ENCODE measurements around the gene PPP1R14B. TPM values are rescaled to one million over a fixed set of nuclear protein-coding genes. Genes with fewer than 3 reads are reported as not detected.
A peak's percentile ranks its signal among the peaks of the same experiment; 100 is the strongest.

The PPP1R14B gene
- total RNA-seq, 1 donor from 2014 or later = 286 TPM

- H3K9me3 Mint-ChIP-seq = no peaks in the 10 kb centered on the region
- no peaks in the 10 kb centered on the region for H3K27me3 Mint-ChIP-seq (ENCODE audit: low read depth)
- H3K27ac Mint-ChIP-seq (ENCODE audit: unreplicated experiment) = peak within 1 kb of the TSS; percentile 50
- peaks cover 30% of the 10 kb centered on the region for H3K4me1 Mint-ChIP-seq
- no peaks in the 10 kb centered on the region for H3K36me3 Mint-ChIP-seq (ENCODE audit: low read depth)
- peak within 1 kb of the TSS; percentile 91 for H3K4me3 Mint-ChIP-seq
- DNase-seq (ENCODE audit: low read depth, low spot score) = peak; percentile 91
- TF ChIP-seq CTCF (conservative IDR thresholded peaks at IDR 0.05) = peak; percentile 47
Measured at GRCh38 chr11:64225608-64226506, 20.9 kb downstream of the PPP1R14B start, which contains the start of the genes NUDT22 and TRPT1. Gene NUDT22 (plus strand): TSS chr11:64226274. CDS start chr11:64226653, 379 bp downstream. Gene TRPT1 (minus strand): TSS chr11:64226186. CDS start chr11:64225860, 326 bp downstream.

GRCh38 chr11:64224891-64225607 is 21.7 kb downstream of the PPP1R14B start:
- Mint-ChIP-seq H3K4me3 (peak overlapping the region; percentile 91), H3K4me1 (peaks cover 25% of the 10 kb centered on the region), H3K27ac (ENCODE audit: unreplicated experiment) (no peak overlapping the region), H3K27me3 (ENCODE audit: low read depth) (no peaks in the 10 kb centered on the region), H3K9me3 (no peaks in the 10 kb centered on the region), H3K36me3 (ENCODE audit: low read depth) (no peaks in the 10 kb centered on the region)
- no peak for TF ChIP-seq CTCF (conservative IDR thresholded peaks at IDR 0.05)
- no peak for DNase-seq (ENCODE audit: low read depth, low spot score)

GRCh38 chr11:64224151-64224890 is 22.4 kb downstream of the PPP1R14B start:
- no peak for DNase-seq (ENCODE audit: low read depth, low spot score)
- Mint-ChIP-seq H3K4me1 (peaks cover 18% of the 10 kb centered on the region), H3K27ac (ENCODE audit: unreplicated experiment) (peak overlapping the region; percentile 71), H3K9me3 (no peaks in the 10 kb centered on the region), H3K36me3 (ENCODE audit: low read depth) (no peaks in the 10 kb centered on the region), H3K27me3 (ENCODE audit: low read depth) (no peaks in the 10 kb centered on the region), H3K4me3 (peak overlapping the region; percentile 91)
- no peak for TF ChIP-seq CTCF (conservative IDR thresholded peaks at IDR 0.05)

- Mint-ChIP-seq H3K4me1 (peaks cover 17% of the 10 kb centered on the region), H3K27me3 (ENCODE audit: low read depth) (no peaks in the 10 kb centered on the region), H3K27ac (ENCODE audit: unreplicated experiment) (no peak overlapping the region), H3K36me3 (ENCODE audit: low read depth) (no peaks in the 10 kb centered on the region), H3K9me3 (no peaks in the 10 kb centered on the region), H3K4me3 (no peak overlapping the region)
- DNase-seq (ENCODE audit: low read depth, low spot score) = no peak
- TF ChIP-seq CTCF (conservative IDR thresholded peaks at IDR 0.05) = no peak
Measured at GRCh38 chr11:64223001-64223651, 23.6 kb downstream of the PPP1R14B start.

GRCh38 chr11:64222651-64223000 is 24.1 kb downstream of the PPP1R14B start:
- H3K27me3 Mint-ChIP-seq (ENCODE audit: low read depth) = no peaks in the 10 kb centered on the region
- H3K4me3 Mint-ChIP-seq = no peak overlapping the region
- no peak for DNase-seq (ENCODE audit: low read depth, low spot score)
- peaks cover 17% of the 10 kb centered on the region for H3K4me1 Mint-ChIP-seq
- no peak overlapping the region for H3K27ac Mint-ChIP-seq (ENCODE audit: unreplicated experiment)
- no peaks in the 10 kb centered on the region for H3K36me3 Mint-ChIP-seq (ENCODE audit: low read depth)
- TF ChIP-seq CTCF (conservative IDR thresholded peaks at IDR 0.05) = no peak
- no peaks in the 10 kb centered on the region for H3K9me3 Mint-ChIP-seq
